HG03139 (cell line): ENCODE results near the gene MINK1.
"Not testable (repeated sequence)": the region's sequence is repeated elsewhere in the genome, so short reads cannot be mapped to it uniquely, and the experiment has no call there.

ENCODE experiments used
- ATAC-seq: cut with Tn5 transposase; IDR thresholded peaks from one replicate; pipeline ENCODE4 v1.9.1; 2021; ENCODE audit not compliant: unreplicated experiment

Gene MINK1

GRCh38 chr17:4897198-4897687 lies 64.1 kb downstream of the MINK1 start:
- no peak for ATAC-seq

- no peak for ATAC-seq
These were observed 64.6 kb downstream of the MINK1 start for GRCh38 chr17:4897785-4898184.

GRCh38 chr17:4898351-4898750 lies 65.2 kb downstream of the MINK1 start:
- ATAC-seq: no peak

GRCh38 chr17:4898927-4899326 lies 65.8 kb downstream of the MINK1 start:
- ATAC-seq: no peak

GRCh38 chr17:4899341-4900230 lies 66.4 kb downstream of the MINK1 start, which contains the start of gene C17orf107:
C17orf107 (plus strand) TSS chr17:4899536; CDS start chr17:4899763, 227 bp downstream.
- no peak for ATAC-seq

GRCh38 chr17:4900231-4901107 lies 67.3 kb downstream of the MINK1 start:
- no peak for ATAC-seq

GRCh38 chr17:4901108-4901647 lies 68.0 kb downstream of the MINK1 start:
- no peak for ATAC-seq

GRCh38 chr17:4901648-4902344 lies 68.7 kb downstream of the MINK1 start:
- ATAC-seq: no peak

- no peak for ATAC-seq
These were observed 69.4 kb downstream of the MINK1 start for GRCh38 chr17:4902540-4902939.

GRCh38 chr17:4903051-4903818 lies 70.1 kb downstream of the MINK1 start, which contains the start of gene CHRNE:
CHRNE (minus strand) TSS chr17:4903098; CDS start chr17:4903063, 35 bp downstream.
- no peak for ATAC-seq

GRCh38 chr17:4906642-4907041 lies 73.5 kb downstream of the MINK1 start:
- not testable (repeated sequence) for ATAC-seq

GRCh38 chr17:4908301-4908700 lies 75.2 kb downstream of the MINK1 start:
- ATAC-seq: no peak

- no peak for ATAC-seq
These were observed 75.8 kb downstream of the MINK1 start for GRCh38 chr17:4908711-4909496.

GRCh38 chr17:4913994-4914393 lies 80.9 kb downstream of the MINK1 start:
- no peak for ATAC-seq

- not testable (repeated sequence) for ATAC-seq
These were observed 81.4 kb downstream of the MINK1 start for GRCh38 chr17:4914551-4914950.

GRCh38 chr17:4919511-4920047 lies 86.4 kb downstream of the MINK1 start:
- ATAC-seq: no peak

- no peak for ATAC-seq
These were observed 87.4 kb downstream of the MINK1 start for GRCh38 chr17:4920351-4921048.

- ATAC-seq: no peak
These were observed 88.2 kb downstream of the MINK1 start for GRCh38 chr17:4921320-4921719.
